Subcutaneous abdominal adipose tissue (tissue), 5 donors: Measurements from ENCODE around the gene GALNT10.

Experiments
- H3K27ac ChIP-seq: one replicate; pipeline ENCODE4 v1.7.0; 2013; ENCODE audit warnings: low read depth, mild to moderate bottlenecking, inconsistent platforms, low read length, moderate library complexity
- H3K27me3 ChIP-seq, 5 donors: one replicate each; pipeline ENCODE4 v1.7.0; 2013; ENCODE audit warnings: low read length in 5 of 5, inconsistent platforms in 1 of 5; ENCODE audit not compliant: control insufficient read depth in 5 of 5, insufficient read depth in 4 of 5
- H3K36me3 ChIP-seq, 5 donors: one replicate each; pipeline ENCODE4 v1.7.0; 2013; ENCODE audit warnings: low read length in 5 of 5; ENCODE audit not compliant: control insufficient read depth in 5 of 5, insufficient read depth in 5 of 5
- H3K4me1 ChIP-seq, 5 donors: one replicate each; pipeline ENCODE4 v1.7.0; 2013; ENCODE audit warnings: low read length in 5 of 5, mild to moderate bottlenecking in 3 of 5, moderate library complexity in 1 of 5; ENCODE audit not compliant: control insufficient read depth in 5 of 5, insufficient read depth in 5 of 5
- H3K4me3 ChIP-seq, 5 donors: one replicate each; pipeline ENCODE4 v1.7.0; 2013; ENCODE audit warnings: low read length in 5 of 5, low read depth in 1 of 5
- H3K9ac ChIP-seq, 5 donors: one replicate each; pipeline ENCODE4 v1.7.0; 2013; ENCODE audit warnings: low read length in 5 of 5, mild to moderate bottlenecking in 4 of 5, moderate library complexity in 3 of 5
- H3K9me3 ChIP-seq, 5 donors: one replicate each; pipeline ENCODE4 v1.7.0; 2013; ENCODE audit warnings: low read length in 5 of 5; ENCODE audit not compliant: control insufficient read depth in 5 of 5
- donor health status: healthy.
- donor health status: healthy.
- donor health status: healthy.
- donor health status: healthy.
- donor health status: healthy.

The GALNT10 gene

GRCh38 chr5:154410786-154411185 is 220.3 kb downstream of the GALNT10 start:
- no peaks in the 10 kb centered on the region for H3K27me3 ChIP-seq
- no peaks in the 10 kb centered on the region for H3K9me3 ChIP-seq
- no peaks in the 10 kb centered on the region for H3K4me1 ChIP-seq
- no peak overlapping the region for H3K27ac ChIP-seq
- H3K36me3 ChIP-seq: peaks cover 0 to 39% (median 28%) of the 10 kb centered on the region in 5 donors
- H3K4me3 ChIP-seq: no peak overlapping the region
- no peak overlapping the region for H3K9ac ChIP-seq

GRCh38 chr5:154411338-154411737 is 220.8 kb downstream of the GALNT10 start:
- H3K9me3 ChIP-seq: no peaks in the 10 kb centered on the region
- H3K27me3 ChIP-seq: no peaks in the 10 kb centered on the region
- peaks cover 0 to 42% (median 30%) of the 10 kb centered on the region in 5 donors for H3K36me3 ChIP-seq

GRCh38 chr5:154412316-154412715 is 221.8 kb downstream of the GALNT10 start:
- Histone ChIP-seq H3K4me3 (no peak overlapping the region), H3K36me3 (peaks cover 0 to 51% (median 38%) of the 10 kb centered on the region in 5 donors), H3K27me3 (no peaks in the 10 kb centered on the region)

More at GRCh38 chr5:154411338-154411737, 220.8 kb downstream of the GALNT10 start:
- Histone ChIP-seq H3K9ac (no peak overlapping the region), H3K27ac (no peak overlapping the region), H3K4me1 (no peaks in the 10 kb centered on the region), H3K4me3 (no peak overlapping the region)

GRCh38 chr5:154412925-154413324 is 222.4 kb downstream of the GALNT10 start:
- H3K4me1 ChIP-seq: no peaks in the 10 kb centered on the region
- no peaks in the 10 kb centered on the region for H3K27me3 ChIP-seq
- H3K36me3 ChIP-seq: peaks cover 0 to 57% (median 38%) of the 10 kb centered on the region in 5 donors
- H3K9me3 ChIP-seq: no peaks in the 10 kb centered on the region
- no peak overlapping the region for H3K9ac ChIP-seq
- no peak overlapping the region for H3K4me3 ChIP-seq
- H3K27ac ChIP-seq: no peak overlapping the region

More at GRCh38 chr5:154412316-154412715, 221.8 kb downstream of the GALNT10 start:
- Histone ChIP-seq H3K27ac (no peak overlapping the region), H3K9me3 (no peaks in the 10 kb centered on the region), H3K4me1 (no peaks in the 10 kb centered on the region), H3K9ac (no peak overlapping the region)

GRCh38 chr5:154415114-154415513 is 224.6 kb downstream of the GALNT10 start:
- Histone ChIP-seq H3K27ac (no peak overlapping the region), H3K9ac (no peak overlapping the region), H3K4me1 (no peaks in the 10 kb centered on the region), H3K4me3 (no peak overlapping the region), H3K36me3 (peaks cover 0 to 72% (median 34%) of the 10 kb centered on the region in 5 donors), H3K27me3 (no peaks in the 10 kb centered on the region), H3K9me3 (no peaks in the 10 kb centered on the region)

- no peaks in the 10 kb centered on the region for H3K27me3 ChIP-seq
- no peaks in the 10 kb centered on the region for H3K9me3 ChIP-seq
- H3K4me3 ChIP-seq: no peak overlapping the region
- no peak overlapping the region for H3K9ac ChIP-seq
- H3K36me3 ChIP-seq: peaks cover 4 to 51% (median 13%) of the 10 kb centered on the region in 5 donors
- H3K27ac ChIP-seq: no peak overlapping the region
- no peaks in the 10 kb centered on the region for H3K4me1 ChIP-seq
Observed at GRCh38 chr5:154418344-154418820, 227.8 kb downstream of the GALNT10 start.

GRCh38 chr5:154419236-154419635 is 228.7 kb downstream of the GALNT10 start:
- peaks cover 4 to 49% (median 13%) of the 10 kb centered on the region in 5 donors for H3K36me3 ChIP-seq
- H3K4me3 ChIP-seq: no peak overlapping the region
- no peaks in the 10 kb centered on the region for H3K9me3 ChIP-seq
- no peak overlapping the region for H3K27ac ChIP-seq
- H3K9ac ChIP-seq: no peak overlapping the region
- no peaks in the 10 kb centered on the region for H3K27me3 ChIP-seq
- no peaks in the 10 kb centered on the region for H3K4me1 ChIP-seq

- H3K36me3 ChIP-seq: peaks cover 3 to 39% (median 9%) of the 10 kb centered on the region in 5 donors
- H3K4me1 ChIP-seq: no peaks in the 10 kb centered on the region
- no peaks in the 10 kb centered on the region for H3K27me3 ChIP-seq
Observed at GRCh38 chr5:154421868-154422267, 231.3 kb downstream of the GALNT10 start.

GRCh38 chr5:154422298-154422697 is 231.8 kb downstream of the GALNT10 start:
- H3K4me1 ChIP-seq: no peaks in the 10 kb centered on the region
- H3K27ac ChIP-seq: no peak overlapping the region
- H3K27me3 ChIP-seq: no peaks in the 10 kb centered on the region
- H3K36me3 ChIP-seq: peaks cover 0 to 35% (median 6%) of the 10 kb centered on the region in 5 donors
- H3K9me3 ChIP-seq: no peaks in the 10 kb centered on the region
- H3K4me3 ChIP-seq: no peak overlapping the region
- no peak overlapping the region for H3K9ac ChIP-seq

More at GRCh38 chr5:154421868-154422267, 231.3 kb downstream of the GALNT10 start:
- Histone ChIP-seq H3K4me3 (no peak overlapping the region), H3K9ac (no peak overlapping the region), H3K27ac (no peak overlapping the region), H3K9me3 (no peaks in the 10 kb centered on the region)

- H3K9me3 ChIP-seq: no peaks in the 10 kb centered on the region
- no peaks in the 10 kb centered on the region for H3K36me3 ChIP-seq
- no peaks in the 10 kb centered on the region for H3K27me3 ChIP-seq
- H3K4me3 ChIP-seq: no peak overlapping the region
- no peak overlapping the region for H3K27ac ChIP-seq
- no peak overlapping the region for H3K9ac ChIP-seq
- no peaks in the 10 kb centered on the region for H3K4me1 ChIP-seq
Observed at GRCh38 chr5:154428208-154428607, 237.7 kb downstream of the GALNT10 start.
